Measurements from ENCODE around the gene CPNE2.
"Not testable (repeated sequence)": the region's sequence is repeated elsewhere in the genome, so short reads cannot be mapped to it uniquely, and the experiment has no call there.

The CPNE2 gene

DNA sequence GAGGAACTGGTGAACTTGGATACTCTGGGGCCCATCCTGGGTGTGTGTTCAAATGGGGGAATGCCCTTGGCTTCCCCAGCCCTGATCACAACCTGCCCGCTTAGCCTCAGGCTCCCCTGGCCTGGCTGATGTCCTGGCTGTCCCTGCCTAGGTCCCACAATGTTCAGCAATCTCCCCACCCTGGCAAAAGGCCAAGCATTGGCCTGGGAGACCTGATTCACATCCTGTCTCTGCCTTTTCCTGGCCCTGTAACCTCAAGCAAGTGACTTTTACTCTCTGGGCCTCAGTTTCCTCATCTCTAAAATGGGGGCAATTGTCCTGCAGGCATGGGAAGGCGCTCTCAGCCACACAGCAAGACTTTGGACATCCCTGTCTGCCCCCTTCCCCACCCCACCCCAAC lies 14.4 kb downstream of the CPNE2 start:
- DNase-seq: peak; percentile 41
- H3K4me3 ChIP-seq (ENCODE audit: low read depth, low read length): no peak overlapping the region
- H3K9me3 ChIP-seq: no peaks in the 10 kb centered on the region
- H3K27me3 ChIP-seq: no peaks in the 10 kb centered on the region
- 0 out of 2 replicates have a peak, but pooled peaks cover 2% of the 10 kb centered on the region for H3K4me1 ChIP-seq
- no peaks in the 10 kb centered on the region for H3K36me3 ChIP-seq
- TF ChIP-seq, protein P1, sequence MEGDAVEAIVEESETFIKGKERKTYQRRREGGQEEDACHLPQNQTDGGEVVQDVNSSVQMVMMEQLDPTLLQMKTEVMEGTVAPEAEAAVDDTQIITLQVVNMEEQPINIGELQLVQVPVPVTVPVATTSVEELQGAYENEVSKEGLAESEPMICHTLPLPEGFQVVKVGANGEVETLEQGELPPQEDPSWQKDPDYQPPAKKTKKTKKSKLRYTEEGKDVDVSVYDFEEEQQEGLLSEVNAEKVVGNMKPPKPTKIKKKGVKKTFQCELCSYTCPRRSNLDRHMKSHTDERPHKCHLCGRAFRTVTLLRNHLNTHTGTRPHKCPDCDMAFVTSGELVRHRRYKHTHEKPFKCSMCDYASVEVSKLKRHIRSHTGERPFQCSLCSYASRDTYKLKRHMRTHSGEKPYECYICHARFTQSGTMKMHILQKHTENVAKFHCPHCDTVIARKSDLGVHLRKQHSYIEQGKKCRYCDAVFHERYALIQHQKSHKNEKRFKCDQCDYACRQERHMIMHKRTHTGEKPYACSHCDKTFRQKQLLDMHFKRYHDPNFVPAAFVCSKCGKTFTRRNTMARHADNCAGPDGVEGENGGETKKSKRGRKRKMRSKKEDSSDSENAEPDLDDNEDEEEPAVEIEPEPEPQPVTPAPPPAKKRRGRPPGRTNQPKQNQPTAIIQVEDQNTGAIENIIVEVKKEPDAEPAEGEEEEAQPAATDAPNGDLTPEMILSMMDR (IDR thresholded peaks at IDR 0.05; ENCODE audit: low read depth, low read length): no peak

DNA sequence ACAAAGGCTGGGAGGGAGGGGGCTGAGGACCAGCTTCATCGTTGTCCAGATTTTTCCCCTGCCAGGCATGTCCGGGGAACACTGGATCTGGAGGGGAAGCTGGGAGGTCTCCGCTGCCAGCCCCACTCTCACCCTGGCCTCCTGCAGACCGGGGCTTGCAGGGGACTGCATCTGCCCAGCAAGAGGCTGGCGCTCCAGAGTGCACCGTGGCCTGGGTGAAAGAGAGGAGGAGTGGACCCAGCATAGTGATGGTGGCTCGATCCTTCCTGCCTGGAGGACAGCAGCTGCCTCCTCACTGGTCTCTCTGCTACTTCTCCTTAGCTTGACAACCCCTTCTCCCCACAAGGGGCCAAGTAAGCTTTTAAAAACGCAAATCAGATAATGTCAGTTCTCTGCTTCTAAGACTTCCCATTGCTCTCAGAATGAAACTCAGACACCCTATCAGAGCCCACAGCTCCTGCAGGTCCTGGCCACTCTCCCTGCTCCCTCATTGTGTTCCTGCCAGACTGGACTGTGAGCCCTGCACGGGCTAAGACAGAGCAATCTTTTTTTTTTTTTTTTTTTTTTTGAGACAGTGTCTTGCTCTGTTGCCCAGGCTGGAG lies 15.0 kb downstream of the CPNE2 start:
- TF ChIP-seq, protein P1 (IDR thresholded peaks at IDR 0.05; ENCODE audit: low read depth, low read length): no peak
- Histone ChIP-seq H3K36me3 (no peaks in the 10 kb centered on the region), H3K27me3 (no peaks in the 10 kb centered on the region), H3K9me3 (no peaks in the 10 kb centered on the region), H3K4me1 (0 out of 2 replicates have a peak, but pooled peaks cover 2% of the 10 kb centered on the region), H3K4me3 (ENCODE audit: low read depth, low read length) (no peak overlapping the region)
- DNase-seq: no peak

DNA sequence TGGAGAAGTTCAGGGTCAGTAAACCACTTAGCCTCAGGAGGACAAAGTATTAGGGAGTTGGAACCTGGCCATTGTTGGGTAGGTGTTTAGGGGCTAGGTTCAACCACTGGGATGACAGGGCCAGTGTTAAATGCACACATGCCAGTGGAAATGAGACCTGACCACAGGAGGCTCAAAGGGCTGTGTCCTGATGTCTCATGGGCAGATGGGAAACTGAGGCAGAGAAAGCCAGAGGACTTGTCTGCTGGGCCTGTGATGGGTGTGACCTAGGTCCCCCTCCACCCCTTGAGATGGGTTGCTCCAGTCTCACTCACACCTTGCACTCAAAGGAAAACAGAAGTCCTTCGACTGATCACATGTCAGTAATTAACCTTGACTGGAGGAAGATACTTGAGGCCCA lies 16.0 kb downstream of the CPNE2 start:
- no peaks in the 10 kb centered on the region for H3K9me3 ChIP-seq
- DNase-seq: no peak
- no peaks in the 10 kb centered on the region for H3K36me3 ChIP-seq
- no peak overlapping the region for H3K4me3 ChIP-seq (ENCODE audit: low read depth, low read length)
- no peaks in the 10 kb centered on the region for H3K27me3 ChIP-seq
- TF ChIP-seq, protein P1 (IDR thresholded peaks at IDR 0.05; ENCODE audit: low read depth, low read length): no peak
- 0 out of 2 replicates have a peak, but pooled peaks cover 2% of the 10 kb centered on the region for H3K4me1 ChIP-seq

DNA sequence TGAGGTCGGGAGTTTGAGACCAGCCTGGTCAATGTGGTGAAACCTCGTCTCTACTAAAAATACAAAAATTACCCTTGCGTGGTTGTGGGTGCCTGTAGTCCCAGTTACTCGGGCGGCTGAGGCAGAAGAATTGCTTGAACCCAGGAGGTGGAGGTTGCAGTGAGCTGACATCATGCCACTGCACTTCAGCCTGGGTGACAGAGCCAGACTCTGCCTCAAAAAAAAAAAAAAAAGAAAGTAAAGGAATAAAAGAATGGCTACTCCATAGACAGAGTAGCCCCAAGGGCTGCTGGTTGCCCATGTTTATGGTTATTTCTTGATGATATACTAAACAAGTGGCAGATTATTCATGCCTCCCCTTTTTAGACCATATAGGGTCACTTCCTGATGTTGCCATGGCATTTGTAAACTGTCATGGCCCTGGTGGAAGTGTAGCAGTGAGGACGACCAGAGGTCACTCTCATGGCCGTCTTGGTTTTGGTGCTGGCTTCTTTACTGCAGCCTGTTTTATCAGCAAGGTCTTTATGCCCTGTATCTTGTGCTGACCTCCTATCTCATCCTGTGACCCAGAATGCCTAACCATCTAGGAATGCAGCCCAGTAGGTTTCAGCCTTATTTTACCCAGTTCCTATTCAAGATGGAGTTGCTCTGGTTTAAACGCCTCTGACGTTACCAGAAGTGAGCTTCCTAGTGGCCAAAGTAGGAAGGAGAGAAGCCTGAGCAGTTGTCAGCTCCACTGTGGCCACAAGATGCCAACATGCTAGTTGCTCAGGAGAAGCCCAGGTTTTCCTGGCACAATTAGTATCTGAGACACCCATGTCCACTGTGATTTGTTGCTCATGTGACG lies 17.1 kb downstream of the CPNE2 start:
- not testable (repeated sequence) for H3K4me1 ChIP-seq; H3K36me3 ChIP-seq; H3K4me3 ChIP-seq (ENCODE audit: low read depth, low read length); H3K9me3 ChIP-seq; DNase-seq; H3K27me3 ChIP-seq

DNA sequence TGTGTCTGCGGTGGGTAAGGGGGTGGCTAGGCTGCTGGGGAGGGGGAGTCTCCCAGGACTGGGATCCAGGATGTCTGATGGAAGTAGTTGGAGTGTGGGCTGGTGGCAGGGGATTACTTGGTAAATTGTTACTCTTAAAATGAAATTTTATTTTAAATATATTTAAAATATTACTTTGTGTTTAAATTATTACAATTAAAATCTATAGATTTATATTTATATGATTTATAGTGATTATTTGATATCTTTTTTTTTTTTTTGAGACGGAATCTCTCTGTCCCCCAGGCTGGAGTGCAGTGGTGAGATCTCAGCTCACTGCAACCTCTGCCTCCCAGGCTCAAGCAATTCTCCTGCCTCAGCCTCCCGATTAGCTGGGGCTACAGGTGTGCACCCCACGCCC lies 18.6 kb downstream of the CPNE2 start:
- H3K27me3 ChIP-seq: no peaks in the 10 kb centered on the region

DNA sequence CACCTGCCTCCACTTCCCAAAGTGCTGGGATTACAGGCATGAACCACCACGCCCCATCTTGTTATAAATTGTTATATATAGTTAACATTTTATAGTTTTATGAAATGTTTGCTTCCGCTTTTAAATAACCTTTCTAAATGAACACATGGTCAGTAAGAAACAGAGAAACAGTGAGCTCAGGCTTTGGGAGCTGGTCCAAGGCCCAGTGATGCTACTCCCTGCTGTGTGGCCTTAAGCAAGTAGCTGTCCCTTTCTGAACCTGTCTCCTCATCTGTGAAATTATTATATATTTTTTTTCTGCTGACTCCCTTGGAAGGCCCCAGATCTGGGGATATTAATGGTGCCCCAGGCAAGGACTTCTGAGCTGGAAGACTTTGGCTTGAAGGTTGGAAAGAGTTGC lies 19.0 kb downstream of the CPNE2 start:
- TF ChIP-seq, protein P1 (IDR thresholded peaks at IDR 0.05; ENCODE audit: low read depth, low read length): no peak
- Histone ChIP-seq H3K27me3 (no peaks in the 10 kb centered on the region), H3K4me3 (ENCODE audit: low read depth, low read length) (no peak overlapping the region)

More for the DNA sequence above, 18.6 kb downstream of the CPNE2 start:
- Histone ChIP-seq H3K9me3 (no peaks in the 10 kb centered on the region), H3K4me1 (0 out of 2 replicates have a peak, but pooled peaks cover 2% of the 10 kb centered on the region), H3K36me3 (no peaks in the 10 kb centered on the region), H3K4me3 (ENCODE audit: low read depth, low read length) (no peak overlapping the region)
- DNase-seq: no peak
- TF ChIP-seq, protein P1 (IDR thresholded peaks at IDR 0.05; ENCODE audit: low read depth, low read length): no peak

More for the DNA sequence above, 19.0 kb downstream of the CPNE2 start:
- no peaks in the 10 kb centered on the region for H3K36me3 ChIP-seq
- 0 out of 2 replicates have a peak, but pooled peaks cover 2% of the 10 kb centered on the region for H3K4me1 ChIP-seq
- DNase-seq: no peak
- H3K9me3 ChIP-seq: no peaks in the 10 kb centered on the region

Data from BE2C (cell line).